Cortex of kidney (tissue), 1 donor: ENCODE measurements around the gene MYBPC2.

ENCODE experiments used
- DNase-seq: peaks from one replicate; lab custom pipeline; 2025; lab: John Stamatoyannopoulos, UW

Gene MYBPC2

GRCh38 chr19:50481351-50482149 is 48.9 kb downstream of the MYBPC2 start:
- DNase-seq, result no peak

GRCh38 chr19:50482271-50482855 is 49.7 kb downstream of the MYBPC2 start:
- no peak for DNase-seq

GRCh38 chr19:50482916-50483315 is 50.2 kb downstream of the MYBPC2 start:
- DNase-seq, result no peak

DNA sequence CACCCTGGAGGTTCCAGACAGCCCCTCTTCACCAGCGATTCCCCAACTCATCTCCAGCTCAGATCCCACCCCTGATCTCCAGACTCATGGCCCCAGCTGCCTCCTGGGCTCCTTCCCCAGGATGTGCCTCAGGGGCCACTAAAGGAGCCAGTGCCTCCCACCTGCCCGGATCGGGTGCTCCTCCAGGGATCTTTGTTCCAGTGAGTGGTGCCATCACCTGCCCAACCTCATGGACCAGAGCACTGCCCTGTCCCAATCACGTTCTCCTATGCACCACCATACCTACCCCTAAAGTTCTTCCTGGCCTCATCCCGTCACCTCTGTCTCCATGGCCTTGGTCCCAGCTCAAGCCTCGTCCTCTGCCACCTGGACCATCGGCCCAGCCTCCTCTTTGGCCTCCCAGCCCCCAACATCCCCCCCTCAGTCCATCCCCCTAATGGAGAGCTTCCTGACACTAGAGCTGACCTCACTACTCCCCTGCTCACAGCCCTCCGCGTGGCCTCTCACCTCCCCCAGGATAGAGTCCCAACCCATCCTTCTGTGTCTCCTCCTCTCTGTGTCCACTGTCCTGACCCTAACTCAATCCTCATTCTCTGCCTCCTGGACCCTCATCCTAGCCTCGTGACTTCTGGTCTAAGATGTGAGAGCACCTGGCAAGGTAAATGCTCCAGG is 52.7 kb downstream of the MYBPC2 start:
- no peak for DNase-seq

DNA sequence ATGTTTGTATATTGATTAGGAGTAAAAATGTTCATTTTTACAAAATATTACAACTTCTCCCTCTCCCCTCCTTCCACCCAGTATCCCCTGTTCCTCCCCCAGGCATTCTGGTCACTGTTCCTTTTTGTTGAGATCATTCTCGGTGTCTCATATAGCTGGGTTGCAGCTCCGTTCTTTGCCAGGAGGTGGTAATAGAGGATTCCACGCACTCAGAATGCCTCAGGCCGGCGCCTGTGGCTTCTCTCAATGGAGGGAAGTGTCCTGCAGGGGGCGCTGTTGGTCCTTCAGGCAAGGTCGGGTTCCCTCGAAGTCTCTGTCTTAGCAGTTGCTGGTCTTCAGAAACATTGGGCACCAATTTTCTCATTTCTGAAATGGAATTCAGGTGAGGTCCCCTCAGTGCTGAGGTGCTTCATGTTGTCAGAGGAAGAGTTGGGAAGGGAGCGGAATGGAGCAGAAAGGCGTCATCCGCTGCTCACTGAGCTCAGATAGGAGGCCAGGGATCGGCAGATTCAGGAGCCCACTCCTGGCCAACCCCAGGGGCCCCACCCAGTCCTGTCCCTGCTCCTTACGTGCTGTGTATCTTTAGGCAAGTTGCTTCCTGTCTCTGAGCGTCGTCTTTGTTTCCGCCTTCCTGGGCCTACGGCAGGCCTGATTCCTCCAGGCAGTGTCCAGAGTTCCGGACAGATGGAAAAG is 54.3 kb downstream of the MYBPC2 start:
- no peak for DNase-seq

DNA sequence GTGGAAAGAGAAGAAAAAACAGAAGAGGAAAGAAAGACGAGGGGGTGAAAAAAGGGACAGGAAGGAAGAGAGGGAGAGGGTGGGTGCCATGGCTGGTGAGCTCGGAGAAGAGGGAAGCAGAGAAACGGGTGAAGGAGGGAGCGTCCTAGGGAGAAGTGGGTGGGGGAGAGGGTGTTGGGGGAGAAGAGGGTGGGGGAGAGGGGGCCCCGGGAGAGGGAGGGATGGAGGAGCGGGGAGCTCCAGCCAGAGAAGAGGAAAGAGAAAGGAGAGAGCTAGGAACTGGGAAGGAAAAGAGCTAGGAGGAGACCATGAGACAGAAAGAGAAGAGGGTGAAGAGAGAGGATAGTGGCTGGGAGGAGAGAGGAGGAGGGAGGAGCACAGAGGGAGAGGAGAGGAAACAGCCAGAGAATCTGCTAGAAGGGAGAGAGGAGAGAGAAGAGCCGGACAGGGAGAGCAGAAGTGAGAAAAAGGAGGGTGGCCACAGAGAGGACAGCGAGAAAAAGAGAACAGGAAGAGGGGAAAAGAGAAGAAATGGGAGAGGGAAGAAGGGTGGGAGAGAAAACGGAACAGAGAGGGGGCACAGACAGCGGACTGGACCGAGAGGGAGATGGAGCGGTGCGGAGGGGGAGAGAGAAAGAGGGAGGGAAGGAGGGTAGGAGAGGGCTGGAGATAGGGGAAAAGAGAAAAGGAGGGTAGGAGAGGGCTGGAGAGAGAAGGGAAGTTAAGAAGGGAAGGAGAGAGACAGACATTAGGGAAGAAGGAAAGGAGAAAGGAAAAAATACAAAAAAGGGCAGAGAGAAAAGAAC is 55.9 kb downstream of the MYBPC2 start:
- no peak for DNase-seq

DNA sequence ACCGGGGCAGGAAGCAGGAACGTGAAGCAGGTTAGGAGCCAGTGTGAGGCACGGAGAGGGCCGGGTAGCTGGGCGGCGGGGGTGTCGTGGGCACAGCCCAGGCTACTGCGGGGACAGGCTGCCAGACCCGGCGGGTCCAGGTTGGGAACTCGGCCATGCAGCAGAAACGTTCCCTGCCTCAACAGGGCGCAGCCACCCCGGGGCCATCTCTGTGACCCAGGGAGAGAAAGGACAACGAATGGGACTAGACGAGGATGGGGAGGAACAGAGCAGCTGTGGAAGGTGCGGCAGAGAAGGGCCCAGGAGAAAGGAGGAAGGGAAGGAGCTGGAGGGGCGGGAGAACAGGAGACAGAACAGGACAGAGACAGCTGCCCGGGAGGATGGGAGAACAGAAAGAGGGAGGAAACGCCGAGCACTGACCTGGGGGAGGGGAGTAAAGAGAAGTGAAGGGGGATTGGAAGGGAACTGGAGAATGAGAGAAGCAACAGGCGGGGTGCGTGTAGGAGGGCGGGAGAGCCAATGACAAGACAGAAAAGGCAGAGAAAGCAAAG is 56.8 kb downstream of the MYBPC2 start:
- no peak for DNase-seq

GRCh38 chr19:50490411-50490811 is 57.7 kb downstream of the MYBPC2 start:
- DNase-seq, result no peak

GRCh38 chr19:50490991-50491472 is 58.3 kb downstream of the MYBPC2 start:
- DNase-seq, result no peak

GRCh38 chr19:50492303-50493052 is 59.8 kb downstream of the MYBPC2 start:
- no peak for DNase-seq

- no peak for DNase-seq
Observed at GRCh38 chr19:50493171-50493570, 60.5 kb downstream of the MYBPC2 start.

DNA sequence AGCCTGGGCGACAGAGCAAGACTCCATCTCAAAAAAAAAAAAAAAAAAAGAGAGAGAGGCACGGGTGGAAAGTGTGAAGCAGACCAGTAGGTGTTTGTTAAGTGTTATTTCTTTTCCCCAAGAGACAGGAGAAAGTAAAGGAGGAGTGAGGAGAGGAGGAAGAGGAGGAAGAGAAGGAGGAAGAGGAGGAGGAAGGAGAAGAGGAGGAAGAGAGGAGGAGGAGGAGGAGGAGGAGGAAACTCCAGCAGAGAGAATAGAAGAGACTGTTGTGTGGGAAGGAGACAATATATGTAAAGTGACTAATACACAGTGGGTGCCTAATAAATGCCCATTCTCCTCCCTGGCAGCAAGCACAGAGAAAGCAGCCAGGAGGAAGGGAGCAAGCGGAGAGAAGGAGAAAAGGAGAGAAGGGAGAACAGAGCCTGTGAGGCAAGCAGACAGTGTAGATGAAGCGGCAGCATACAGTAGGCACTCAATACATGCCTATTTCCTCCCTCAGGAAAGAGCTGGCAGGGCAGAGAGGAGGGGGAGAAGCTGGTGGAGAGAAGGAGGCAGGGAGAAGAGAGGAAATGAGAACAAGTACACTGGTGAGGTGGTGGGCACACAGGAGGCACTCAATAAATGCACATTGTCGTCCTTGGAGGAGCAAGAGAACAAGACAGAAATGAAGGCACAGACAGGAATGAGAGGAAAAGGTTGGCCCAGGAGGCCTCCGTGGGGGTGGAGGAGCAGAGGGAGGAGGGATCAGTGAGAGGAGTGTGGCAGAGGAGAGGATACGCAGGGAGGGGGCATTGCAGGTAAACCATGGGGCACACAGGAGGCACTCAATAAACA is 61.7 kb downstream of the MYBPC2 start:
- DNase-seq, result no peak

- no peak for DNase-seq
Observed at GRCh38 chr19:50495020-50495531, 62.4 kb downstream of the MYBPC2 start.

DNA sequence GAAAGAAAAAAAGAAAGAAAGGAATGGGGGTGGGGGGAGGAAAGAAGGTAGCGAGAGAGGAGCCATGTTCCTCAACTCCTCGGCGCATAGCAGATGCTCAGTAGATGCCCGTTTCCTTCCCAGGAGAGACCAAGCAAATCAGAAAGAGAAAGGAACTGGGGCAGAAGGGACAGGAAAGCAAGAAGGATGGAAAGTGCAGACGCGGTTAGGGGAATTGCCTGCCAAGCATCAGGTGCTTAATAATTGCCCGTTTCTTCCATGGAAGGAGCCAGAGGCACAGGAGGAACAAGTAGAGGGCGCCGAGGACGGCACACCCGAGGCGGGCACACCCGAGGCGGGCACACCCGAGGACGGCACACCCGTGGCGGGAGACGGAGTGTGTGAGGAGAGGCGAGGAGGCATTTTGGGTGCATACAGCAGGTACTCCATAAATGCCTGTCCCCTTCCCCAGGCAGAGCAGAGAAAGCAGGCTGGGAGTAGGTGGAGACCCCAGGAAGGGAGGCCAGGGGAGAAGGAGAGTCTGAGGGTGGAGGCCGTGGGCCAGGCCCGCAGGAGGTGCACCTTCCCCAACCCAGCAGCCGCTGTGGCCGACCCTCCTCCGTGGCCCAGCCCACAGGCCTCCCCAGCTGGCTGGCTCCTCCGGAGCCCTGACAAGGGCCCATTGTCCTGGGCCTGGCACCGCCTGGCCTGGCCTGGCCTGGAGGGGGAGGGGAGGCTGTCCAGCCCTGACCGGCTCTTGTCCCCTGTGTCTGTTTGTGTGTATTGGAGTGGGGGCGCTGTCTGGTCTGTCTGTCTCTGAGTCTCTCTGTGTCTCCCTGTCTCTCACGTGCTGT is 63.7 kb downstream of the MYBPC2 start:
- no peak for DNase-seq

DNA sequence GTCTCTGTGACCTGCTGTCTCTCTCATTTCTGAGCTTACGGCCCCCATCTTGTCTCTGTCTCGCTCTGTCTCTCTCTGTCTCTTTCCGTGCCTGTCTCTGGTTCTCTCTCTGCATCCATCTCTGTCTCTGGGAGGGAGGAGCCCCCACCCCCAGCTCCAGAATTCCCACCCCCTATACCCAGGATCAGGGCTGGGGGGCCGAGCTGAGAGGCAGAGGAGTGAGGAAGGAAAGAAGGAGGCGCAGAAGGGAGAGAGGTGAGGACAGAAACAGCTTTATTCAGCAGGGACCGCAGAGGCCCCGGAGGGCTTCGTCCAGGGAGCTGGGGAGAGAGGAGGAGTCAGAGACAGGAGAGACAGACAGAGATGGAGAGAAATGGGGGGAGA is 64.3 kb downstream of the MYBPC2 start:
- no peak for DNase-seq

DNA sequence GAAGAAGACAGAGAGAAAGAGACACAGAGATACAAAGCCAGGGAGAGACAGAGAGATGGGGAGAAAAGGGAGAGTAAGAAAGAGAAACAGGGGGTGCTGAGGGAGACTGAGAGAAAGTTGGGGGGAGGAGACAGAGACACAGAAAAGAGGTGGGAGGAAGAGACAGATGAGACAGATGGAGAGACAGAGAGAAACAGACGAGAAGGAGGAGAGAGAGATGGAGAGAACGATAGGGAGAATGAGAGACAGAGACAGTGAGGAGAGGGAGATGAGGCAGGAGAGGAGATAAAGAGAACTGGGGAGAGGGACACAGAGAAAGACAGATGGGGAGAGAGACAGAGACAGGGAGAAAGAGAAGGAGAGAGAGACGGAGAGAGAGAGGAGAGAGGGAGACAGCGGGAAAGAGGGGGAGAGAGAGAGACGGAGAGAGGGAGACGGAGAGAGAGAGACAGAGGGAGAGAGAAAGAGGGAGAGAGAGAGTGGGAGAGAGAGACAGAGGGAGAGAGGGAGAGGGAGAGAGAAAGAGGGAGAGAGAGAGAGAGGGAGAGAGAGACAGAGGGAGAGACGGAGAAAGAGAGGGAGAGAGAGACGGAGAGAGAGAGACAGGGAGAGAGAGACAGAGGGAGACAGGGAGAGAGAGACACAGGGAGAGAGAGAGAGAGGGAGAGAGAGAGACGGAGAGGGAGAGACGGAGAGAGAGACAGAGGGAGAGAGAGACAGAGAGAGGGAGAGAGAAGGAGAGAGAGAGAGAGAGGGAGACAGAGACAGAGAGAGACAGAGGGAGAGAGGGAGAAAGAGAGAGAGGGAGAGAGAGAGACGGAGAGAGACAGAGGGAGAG is 65.7 kb downstream of the MYBPC2 start:
- DNase-seq, result no peak

DNA sequence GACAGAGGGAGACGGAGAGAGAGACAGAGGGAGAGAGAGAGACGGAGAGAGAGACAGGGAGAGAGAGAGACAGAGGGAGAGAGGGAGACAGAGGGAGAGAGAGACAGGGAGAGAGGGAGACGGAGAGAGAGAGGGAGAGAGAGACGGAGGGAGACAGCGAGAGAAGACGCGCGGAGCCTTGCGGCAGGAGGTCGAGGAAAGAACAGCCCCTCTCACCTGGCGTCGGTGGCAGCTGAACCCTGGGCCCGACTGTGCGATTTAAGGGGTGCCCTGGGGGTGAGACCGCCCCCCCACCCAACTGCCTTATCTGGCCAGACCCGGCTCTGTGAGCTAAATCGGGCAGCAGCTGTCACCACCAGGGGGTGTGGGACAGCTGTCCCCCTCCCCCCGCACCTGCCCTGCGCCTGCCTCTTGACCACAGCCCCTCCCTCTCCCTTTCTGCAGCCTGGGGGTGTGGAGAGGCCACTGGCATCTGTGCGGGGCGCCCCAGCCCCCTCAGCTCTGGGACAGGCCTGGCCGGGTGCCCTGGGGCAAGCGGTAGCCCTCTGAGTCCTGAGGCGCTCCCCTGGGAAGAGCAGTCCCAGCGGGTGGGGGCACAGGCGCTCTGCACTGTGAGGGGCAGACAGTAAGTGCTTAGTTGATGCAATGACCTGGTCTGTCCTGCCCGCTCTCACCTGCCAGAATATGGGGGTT is 67.5 kb downstream of the MYBPC2 start:
- DNase-seq, result no peak
